SW 1271 (cell line): ENCODE measurements around the gene RXFP1.

Experiments
- DNase-seq, 2 experiments: peaks; one replicate each; lab custom pipeline; 2025; lab: John Stamatoyannopoulos, UW

The RXFP1 gene

DNA sequence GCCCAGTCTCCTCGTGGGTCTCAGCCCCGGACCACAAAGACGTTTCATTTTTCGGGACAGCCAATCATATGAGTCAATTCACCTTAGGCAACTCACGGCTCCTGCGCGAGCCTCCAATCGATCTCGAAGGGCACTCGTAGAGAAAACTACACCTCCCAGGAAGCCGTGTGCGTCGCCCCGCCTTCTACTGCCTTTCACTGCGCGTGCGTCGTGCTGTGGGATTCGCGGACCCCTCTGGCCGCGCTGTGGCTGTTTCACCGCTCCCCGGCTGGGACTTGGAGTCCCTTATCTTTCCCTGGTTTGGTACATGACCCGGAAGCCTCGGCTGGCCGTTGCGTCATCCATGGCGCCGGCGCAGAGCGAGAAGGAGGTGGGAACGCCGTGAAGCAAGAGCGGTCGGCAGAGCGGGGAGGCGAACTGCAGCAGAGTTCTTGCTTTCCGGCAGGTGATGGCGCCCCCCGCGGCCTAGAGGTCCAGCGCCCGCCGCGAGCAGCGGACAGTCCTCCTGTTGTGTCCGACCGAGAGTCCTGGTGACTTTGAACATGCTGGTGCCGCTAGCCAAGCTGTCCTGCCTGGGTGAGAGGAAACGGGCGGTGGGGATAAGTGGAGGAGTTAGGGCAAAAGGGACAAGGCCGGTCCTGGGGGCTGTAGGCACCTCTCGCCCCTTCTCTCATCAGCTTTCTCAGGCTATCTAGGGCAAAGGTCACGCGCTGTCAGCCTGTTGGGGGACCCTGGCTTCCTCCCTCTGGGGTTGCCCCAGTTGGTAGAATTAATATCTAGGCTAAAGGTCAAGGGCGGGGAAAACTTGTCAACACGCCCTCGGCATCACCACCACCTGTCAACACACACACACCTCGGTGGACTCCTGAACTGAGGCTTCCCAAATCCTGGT is 150.5 kb downstream of the RXFP1 start, which contains the start of gene ETFDH:
TSS of gene ETFDH (plus strand) at position 382 of the 892 bp plus-strand sequence. CDS start at position 543, 161 bp downstream.
- DNase-seq: peak; percentile 95 to 96

DNA sequence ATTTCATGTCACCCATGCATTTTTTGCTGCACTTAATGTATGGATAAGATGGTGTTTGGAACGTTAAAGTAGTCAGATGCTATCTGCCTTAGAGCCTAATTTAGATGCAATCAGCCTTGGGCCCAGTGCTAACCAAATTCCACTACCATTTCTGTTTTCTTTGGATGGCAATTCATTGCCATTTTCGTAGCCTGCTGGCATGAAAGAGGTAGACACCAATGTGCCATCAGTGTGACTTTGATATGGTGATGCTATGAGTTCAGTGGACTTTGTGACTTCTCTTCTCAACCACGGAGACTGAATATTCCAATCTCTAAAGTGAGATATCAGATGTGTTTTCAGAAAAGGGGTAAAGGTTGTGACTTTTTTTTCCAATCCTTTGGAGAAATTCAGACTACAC is 152.0 kb downstream of the RXFP1 start:
- no peak for DNase-seq

DNA sequence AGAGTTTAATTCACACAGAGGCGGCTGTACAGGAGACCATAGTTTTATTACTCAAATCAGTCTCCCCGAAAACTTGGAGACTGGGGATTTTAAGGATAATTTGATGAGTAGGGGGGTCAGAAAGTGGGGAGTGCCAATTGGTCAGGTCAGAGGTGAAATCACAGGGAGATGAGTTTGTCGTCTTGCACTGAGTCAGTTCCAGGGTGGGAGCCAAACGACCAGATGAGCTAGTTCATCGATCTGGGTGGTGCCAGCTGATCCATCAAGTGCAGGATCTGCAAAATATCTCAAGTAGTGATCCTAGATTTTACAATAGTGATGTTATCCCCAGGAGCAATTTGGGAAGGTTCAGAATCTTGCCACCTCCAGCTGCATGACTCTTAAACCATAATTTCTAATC is 154.4 kb downstream of the RXFP1 start:
- DNase-seq: no peak

GRCh38 chr4:158678767-158679166 is 157.1 kb downstream of the RXFP1 start:
- DNase-seq: no peak

- no peak for DNase-seq
These were observed 159.9 kb downstream of the RXFP1 start for GRCh38 chr4:158681629-158682028.

- DNase-seq: no peak
These were observed 160.4 kb downstream of the RXFP1 start for GRCh38 chr4:158682066-158682465.

DNA sequence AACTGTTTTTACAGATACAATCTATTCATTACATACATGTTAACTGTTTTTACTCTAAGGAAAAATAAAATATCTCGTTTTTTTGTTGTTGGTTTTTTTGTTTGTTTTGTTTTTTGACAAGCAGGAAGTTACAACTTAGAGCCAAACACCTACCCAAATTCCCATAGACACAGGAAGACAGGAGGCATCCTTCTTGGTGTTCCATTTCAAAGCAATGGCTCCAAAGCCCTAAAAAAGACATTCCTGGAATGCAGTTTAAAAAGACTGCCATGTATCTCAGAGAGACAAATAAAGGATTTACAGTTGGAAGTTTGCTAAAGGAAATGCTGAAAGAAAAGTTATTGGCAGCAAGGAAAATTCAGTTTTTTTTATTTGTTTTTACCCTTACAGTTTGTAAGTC is 167.1 kb downstream of the RXFP1 start:
- DNase-seq: no peak
